Right atrium auricular region (tissue), 2 donors: ENCODE data around the gene OAF. TPM values are rescaled to one million over a fixed set of nuclear protein-coding genes. Genes with fewer than 3 reads are reported as not detected.

Experiments
- DNase-seq: peaks from one replicate; pipeline ENCODE4 v3.0.0-alpha.2; 2019; ENCODE audit warnings: low spot score
- H3K27ac ChIP-seq, 2 donors: fragments of 200-600 bp; sonication (generic); 1 replicate in 1 of 2; 2 replicates in 1 of 2; pipeline ENCODE4 v1.5.1; 2016 to 2019
- H3K27me3 ChIP-seq, 2 donors: fragments of 200-600 bp; sonication (generic); one replicate each; pipeline versions ENCODE4 v1.5.1 to v1.6.0; 2017 to 2019
- H3K36me3 ChIP-seq: fragments of 200-600 bp; sonication (generic); one replicate; pipeline ENCODE4 v1.5.1; 2016
- H3K4me1 ChIP-seq, 2 donors: fragments of 200-600 bp; sonication (generic); one replicate each; pipeline versions ENCODE4 v1.5.1 to v1.6.0; 2017 to 2019
- H3K4me3 ChIP-seq, 2 donors: fragments of 200-600 bp; sonication (generic); 1 replicate in 1 of 2; 2 replicates in 1 of 2; pipeline ENCODE4 v1.5.1; 2017 to 2019; ENCODE audit warnings: mild to moderate bottlenecking in 1 of 2, moderate library complexity in 1 of 2
- H3K9me3 ChIP-seq, 2 donors: fragments of 200-600 bp; sonication (generic); one replicate each; pipeline ENCODE4 v1.5.1; 2019
- total RNA-seq, 2 donors: library from RNA; depleted of rRNA; stranded (reverse); fragments of >200 nt; gene quantifications; one replicate each; pipeline ENCODE4 v1.1.0, GENCODE V29; 2016
- TF ChIP-seq, protein P1 (sequence below), 2 donors: fragments of 200-600 bp; sonication (generic); IDR thresholded peaks; one replicate each; pipeline ENCODE4 v1.5.1; 2019; ENCODE audit warnings: antibody characterized with exemption in 2 of 2

Gene OAF
- total RNA-seq, 2 donors from 2014 or later: 27.9 to 43.6 TPM

DNA sequence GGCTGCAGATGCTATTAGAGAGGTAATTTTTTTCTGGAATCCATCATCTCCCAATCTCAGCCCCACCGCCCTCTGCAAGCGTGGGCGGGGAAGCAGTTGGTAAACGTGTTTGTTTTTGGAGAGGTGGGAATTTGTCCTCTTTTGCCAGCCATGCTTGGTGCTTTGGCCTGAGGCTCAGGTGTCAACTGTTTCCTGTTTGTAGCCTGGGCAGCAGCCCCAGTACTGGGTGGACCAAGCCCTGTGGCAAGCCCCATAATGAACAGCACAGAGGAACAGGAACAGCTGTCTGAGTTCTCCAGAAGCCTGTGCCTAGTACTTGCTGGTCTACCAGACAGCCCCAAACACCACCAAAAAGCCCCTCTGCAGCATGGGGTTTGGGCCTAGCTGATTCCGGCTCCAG lies 68.7 kb downstream of the OAF start:
- peak overlapping the region in 1 of 2 donors; percentile 52 for H3K27ac ChIP-seq
- H3K4me3 ChIP-seq: no peak overlapping the region
- H3K27me3 ChIP-seq: no peaks in the 10 kb centered on the region
- no peak for DNase-seq
- TF ChIP-seq, protein P1, sequence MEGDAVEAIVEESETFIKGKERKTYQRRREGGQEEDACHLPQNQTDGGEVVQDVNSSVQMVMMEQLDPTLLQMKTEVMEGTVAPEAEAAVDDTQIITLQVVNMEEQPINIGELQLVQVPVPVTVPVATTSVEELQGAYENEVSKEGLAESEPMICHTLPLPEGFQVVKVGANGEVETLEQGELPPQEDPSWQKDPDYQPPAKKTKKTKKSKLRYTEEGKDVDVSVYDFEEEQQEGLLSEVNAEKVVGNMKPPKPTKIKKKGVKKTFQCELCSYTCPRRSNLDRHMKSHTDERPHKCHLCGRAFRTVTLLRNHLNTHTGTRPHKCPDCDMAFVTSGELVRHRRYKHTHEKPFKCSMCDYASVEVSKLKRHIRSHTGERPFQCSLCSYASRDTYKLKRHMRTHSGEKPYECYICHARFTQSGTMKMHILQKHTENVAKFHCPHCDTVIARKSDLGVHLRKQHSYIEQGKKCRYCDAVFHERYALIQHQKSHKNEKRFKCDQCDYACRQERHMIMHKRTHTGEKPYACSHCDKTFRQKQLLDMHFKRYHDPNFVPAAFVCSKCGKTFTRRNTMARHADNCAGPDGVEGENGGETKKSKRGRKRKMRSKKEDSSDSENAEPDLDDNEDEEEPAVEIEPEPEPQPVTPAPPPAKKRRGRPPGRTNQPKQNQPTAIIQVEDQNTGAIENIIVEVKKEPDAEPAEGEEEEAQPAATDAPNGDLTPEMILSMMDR (IDR thresholded peaks at IDR 0.05): no peak
- peaks cover 2 to 24% of the 10 kb centered on the region in 2 donors for H3K4me1 ChIP-seq
- H3K36me3 ChIP-seq: no peaks in the 10 kb centered on the region
- no peaks in the 10 kb centered on the region for H3K9me3 ChIP-seq

Other genes with a start within 250 kb of the OAF start
- 1 to 10 TPM in 1 of 2 donors, under 1 TPM in 1; 0.85 to 2.7 TPM for gene TRIM29, start 72.9 kb upstream of the OAF start, total RNA-seq
- not detected for gene POU2F3, start 29.1 kb downstream of the OAF start, total RNA-seq
- gene TLCD5, start 114.3 kb downstream of the OAF start, total RNA-seq: 10 to 100 TPM; 11.3 to 18.7 TPM
- 10 to 100 TPM; 84.0 to 87.2 TPM for gene ARHGEF12, start 125.4 kb downstream of the OAF start, total RNA-seq